ENCODE results near the gene CHPT1. TPM values are rescaled to one million over a fixed set of nuclear protein-coding genes. Genes with fewer than 3 reads are reported as not detected.
"Not testable (repeated sequence)": the region's sequence is repeated elsewhere in the genome, so short reads cannot be mapped to it uniquely, and the experiment has no call there.

CHPT1 gene
- 10 to 100 TPM; 21.5 to 22.8 TPM for total RNA-seq

DNA sequence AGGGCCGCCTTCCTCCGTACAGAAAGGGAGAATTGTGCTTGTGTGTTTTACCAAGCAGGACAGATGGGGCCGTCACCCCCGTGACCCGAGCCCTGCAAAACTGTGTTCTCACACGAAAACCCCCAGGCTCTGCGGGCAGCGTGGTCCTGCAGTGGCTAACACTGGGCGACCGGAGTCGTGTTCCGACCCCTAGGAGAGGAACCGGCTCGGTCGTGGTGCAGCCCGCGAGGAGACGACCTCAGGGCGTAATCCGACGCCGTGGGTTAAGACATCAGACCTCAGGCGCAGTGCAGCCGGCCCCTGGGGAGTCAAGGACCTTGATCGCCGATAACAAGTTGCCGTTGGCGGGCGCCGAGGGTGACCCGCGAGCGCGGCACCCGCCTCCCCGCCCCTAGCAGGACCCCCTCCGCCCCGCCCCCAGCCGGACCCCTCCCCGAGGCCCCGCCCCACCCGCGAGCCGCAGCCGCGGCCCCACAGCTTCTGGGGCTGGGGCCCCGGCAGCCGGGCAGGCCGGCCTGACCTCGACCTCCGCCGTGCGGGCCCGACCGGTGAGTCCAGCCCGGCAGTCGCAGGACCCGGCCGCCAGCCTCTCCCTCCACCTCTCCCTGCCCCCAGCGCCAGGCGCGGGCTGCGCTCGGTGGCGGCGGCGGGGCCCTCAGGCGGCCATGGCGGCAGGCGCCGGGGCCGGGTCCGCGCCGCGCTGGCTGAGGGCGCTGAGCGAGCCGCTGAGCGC, at the start of gene CHPT1:
Gene CHPT1 (plus strand): TSS at position 444 of the 733 bp plus-strand sequence. CDS start 222 bp downstream, at position 666.
- Mint-ChIP-seq H3K4me1 (peaks cover 39% of the 10 kb centered on the region), H3K36me3 (peaks cover 2% of the 10 kb centered on the region), H3K27ac (peak within 1 kb of the TSS; percentile 85), H3K27me3 (no peaks in the 10 kb centered on the region), H3K9me3 (no peaks in the 10 kb centered on the region), H3K4me3 (peak within 1 kb of the TSS; percentile 89)
- peak; percentile 70 for DNase-seq

DNA sequence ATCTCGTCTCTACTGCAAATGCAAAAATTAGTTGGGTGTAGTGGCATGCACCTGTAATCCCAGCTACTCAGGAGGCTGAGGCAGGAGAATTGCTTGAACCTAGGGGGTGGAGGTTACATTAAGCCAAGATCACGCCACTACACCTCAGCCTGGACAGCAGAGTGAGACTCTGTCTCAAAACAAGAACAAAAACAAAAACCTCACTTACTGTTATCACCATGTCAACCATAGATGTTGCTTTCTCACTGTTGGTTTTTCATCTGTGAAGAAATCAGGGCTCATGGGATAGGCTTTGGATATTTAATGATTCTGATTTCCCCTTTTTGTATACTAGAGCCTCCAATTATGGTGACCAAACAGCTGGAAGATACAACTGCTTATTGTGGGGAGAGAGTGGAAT, 49.7 kb upstream of the CHPT1 start:
- Mint-ChIP-seq H3K9me3 (no peaks in the 10 kb centered on the region), H3K4me1 (no peaks in the 10 kb centered on the region), H3K36me3 (no peaks in the 10 kb centered on the region), H3K4me3 (no peak overlapping the region), H3K27me3 (peaks cover 17% of the 10 kb centered on the region), H3K27ac (no peak overlapping the region)
- no peak for DNase-seq

DNA sequence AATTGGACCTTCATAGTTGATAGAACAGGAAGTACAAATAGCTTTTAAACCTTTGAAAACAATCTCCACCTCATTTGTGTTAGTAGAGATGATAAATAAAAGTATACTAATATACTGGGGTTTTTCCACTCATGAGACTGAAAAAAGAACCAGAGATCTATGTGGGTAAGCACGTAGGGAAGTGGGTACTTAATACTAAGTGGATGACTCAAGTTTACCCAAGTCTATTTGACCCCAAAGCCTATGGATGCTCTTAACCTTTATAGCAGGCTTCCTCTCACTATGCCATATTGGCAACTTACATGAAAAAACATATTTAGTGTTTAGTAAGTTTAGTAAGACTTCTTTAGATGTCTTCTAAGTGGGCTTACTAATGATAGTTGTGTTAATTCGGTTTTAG, 49.2 kb upstream of the CHPT1 start:
- no peaks in the 10 kb centered on the region for H3K4me1 Mint-ChIP-seq
- no peak overlapping the region for H3K27ac Mint-ChIP-seq
- no peaks in the 10 kb centered on the region for H3K9me3 Mint-ChIP-seq
- H3K27me3 Mint-ChIP-seq: peaks cover 16% of the 10 kb centered on the region
- no peak overlapping the region for H3K4me3 Mint-ChIP-seq
- no peaks in the 10 kb centered on the region for H3K36me3 Mint-ChIP-seq
- DNase-seq: no peak

DNA sequence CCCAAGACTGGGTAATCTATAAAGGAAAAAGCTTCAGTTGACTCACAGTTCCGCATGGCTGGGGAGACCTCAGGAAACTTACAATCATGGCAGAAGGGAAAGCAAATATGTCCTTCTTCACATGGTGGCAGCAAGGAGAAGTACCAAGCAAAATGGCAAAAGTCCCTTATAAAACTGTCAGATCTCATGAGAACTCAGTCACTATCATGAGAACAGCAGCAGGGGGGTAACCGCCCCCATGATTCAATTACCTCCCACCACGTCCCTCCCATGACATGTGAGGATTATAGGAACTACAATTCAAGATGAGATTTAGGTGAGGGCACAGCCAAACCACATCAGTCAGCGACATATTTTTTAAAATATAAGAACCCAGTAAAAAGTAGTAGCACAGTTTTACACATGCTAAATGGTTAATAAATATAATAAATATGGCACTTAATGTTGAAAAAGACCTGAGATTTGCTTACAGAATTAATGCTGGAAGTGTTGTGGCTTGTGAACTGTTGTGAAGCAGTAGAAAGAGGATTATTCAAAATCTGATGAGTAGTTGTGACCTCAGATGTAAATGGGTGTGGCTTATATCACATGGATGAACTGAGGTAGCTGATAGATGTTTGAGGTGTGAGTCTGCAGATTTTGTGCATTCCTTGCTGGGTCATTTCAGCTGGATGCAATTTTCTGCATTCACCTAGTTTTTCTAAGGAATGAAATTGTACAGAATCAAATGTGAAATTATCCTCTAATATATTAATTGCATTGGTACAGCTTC, 46.9 kb upstream of the CHPT1 start:
- no peak for DNase-seq
- H3K4me3 Mint-ChIP-seq: no peak overlapping the region
- H3K27me3 Mint-ChIP-seq: peaks cover 11% of the 10 kb centered on the region
- H3K27ac Mint-ChIP-seq: no peak overlapping the region
- H3K4me1 Mint-ChIP-seq: no peaks in the 10 kb centered on the region
- H3K36me3 Mint-ChIP-seq: no peaks in the 10 kb centered on the region
- no peaks in the 10 kb centered on the region for H3K9me3 Mint-ChIP-seq

DNA sequence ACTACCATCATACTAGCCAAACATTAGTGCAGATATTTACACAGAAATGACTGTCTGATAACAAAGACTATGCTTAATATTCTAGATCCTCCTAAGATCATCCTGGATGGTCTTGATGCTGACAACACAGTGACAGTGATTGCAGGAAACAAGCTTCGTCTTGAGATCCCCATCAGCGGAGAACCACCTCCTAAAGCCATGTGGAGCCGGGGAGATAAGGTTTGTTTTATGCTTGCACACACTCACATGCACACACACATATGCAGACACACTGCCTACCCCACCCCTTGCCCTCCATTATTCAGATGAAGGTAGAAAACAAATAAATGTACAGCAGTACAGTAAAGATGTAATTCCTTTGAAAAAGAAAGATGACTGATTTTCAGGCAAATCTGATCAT, 44.4 kb upstream of the CHPT1 start:
- no peaks in the 10 kb centered on the region for H3K9me3 Mint-ChIP-seq
- no peaks in the 10 kb centered on the region for H3K4me1 Mint-ChIP-seq
- H3K27me3 Mint-ChIP-seq: peaks cover 11% of the 10 kb centered on the region
- no peak overlapping the region for H3K27ac Mint-ChIP-seq
- no peak overlapping the region for H3K4me3 Mint-ChIP-seq
- no peak for DNase-seq
- H3K36me3 Mint-ChIP-seq: no peaks in the 10 kb centered on the region

DNA sequence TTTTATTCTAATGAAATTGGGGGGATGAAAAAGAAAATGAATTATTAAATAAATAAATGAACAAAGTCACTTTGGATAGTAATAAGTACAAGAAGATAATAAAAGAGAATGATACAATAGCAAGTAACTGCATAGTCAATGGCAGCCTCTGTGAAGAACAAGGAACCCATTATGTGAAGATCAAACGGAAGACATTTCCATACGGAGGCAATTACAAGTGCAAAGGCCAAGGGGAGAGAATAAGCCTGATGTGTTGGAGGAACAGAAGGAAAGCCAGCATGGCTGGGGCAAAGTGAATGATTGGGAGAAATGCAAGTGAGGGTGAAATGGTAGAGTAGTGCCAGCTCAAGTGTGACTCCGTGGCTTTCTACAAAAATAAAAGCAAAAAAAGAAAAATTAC, 43.9 kb upstream of the CHPT1 start:
- H3K4me1 Mint-ChIP-seq: no peaks in the 10 kb centered on the region

DNA sequence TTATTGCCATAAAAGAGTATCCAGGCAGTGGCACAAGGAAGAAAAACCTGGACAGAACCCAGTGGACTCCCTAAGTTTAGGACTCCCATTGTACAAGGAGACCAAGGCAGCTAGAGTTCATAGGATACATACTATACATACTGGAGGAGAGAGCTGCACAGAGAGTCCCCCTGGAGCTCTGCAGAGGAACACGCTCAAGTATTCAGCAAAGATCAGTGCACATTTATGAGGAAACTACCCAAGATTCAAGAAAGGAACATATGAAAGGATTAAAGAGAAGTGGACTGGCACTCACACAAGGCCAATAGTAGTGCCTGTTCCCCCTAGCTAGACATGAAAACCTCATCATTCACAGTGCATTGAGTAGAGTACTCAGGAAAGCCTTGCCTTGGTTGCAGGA, 43.0 kb upstream of the CHPT1 start:
- Mint-ChIP-seq H3K36me3 (no peaks in the 10 kb centered on the region), H3K9me3 (no peaks in the 10 kb centered on the region), H3K4me3 (no peak overlapping the region), H3K27me3 (peaks cover 11% of the 10 kb centered on the region), H3K27ac (no peak overlapping the region), H3K4me1 (no peaks in the 10 kb centered on the region)
- DNase-seq: no peak

More for the DNA sequence above, 43.9 kb upstream of the CHPT1 start:
- Mint-ChIP-seq H3K4me3 (no peak overlapping the region), H3K27me3 (peaks cover 11% of the 10 kb centered on the region), H3K9me3 (no peaks in the 10 kb centered on the region), H3K36me3 (no peaks in the 10 kb centered on the region), H3K27ac (no peak overlapping the region)
- no peak for DNase-seq

DNA sequence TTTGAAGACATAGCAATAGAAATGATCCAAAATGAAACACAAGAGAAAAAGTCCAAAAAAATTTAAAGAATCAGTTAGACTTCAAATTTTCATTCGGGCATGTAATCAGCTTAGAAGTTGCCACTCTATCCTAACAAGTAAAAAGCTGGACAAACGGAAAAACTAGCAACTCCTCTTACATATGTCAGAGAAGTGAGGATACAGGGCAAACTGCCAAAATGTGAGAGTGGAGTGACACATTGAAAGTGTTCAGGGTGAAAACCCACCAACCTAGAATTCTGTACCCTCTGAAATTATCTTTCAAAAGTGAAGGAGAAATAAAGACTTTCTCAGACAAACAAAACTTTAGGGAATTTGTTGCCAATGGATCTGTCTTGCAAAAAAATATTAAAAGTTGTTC, 42.0 kb upstream of the CHPT1 start:
- H3K27me3 Mint-ChIP-seq: peaks cover 11% of the 10 kb centered on the region
- H3K36me3 Mint-ChIP-seq: no peaks in the 10 kb centered on the region
- no peak overlapping the region for H3K4me3 Mint-ChIP-seq
- no peaks in the 10 kb centered on the region for H3K4me1 Mint-ChIP-seq
- DNase-seq: no peak
- no peak overlapping the region for H3K27ac Mint-ChIP-seq
- H3K9me3 Mint-ChIP-seq: peaks cover 7% of the 10 kb centered on the region

DNA sequence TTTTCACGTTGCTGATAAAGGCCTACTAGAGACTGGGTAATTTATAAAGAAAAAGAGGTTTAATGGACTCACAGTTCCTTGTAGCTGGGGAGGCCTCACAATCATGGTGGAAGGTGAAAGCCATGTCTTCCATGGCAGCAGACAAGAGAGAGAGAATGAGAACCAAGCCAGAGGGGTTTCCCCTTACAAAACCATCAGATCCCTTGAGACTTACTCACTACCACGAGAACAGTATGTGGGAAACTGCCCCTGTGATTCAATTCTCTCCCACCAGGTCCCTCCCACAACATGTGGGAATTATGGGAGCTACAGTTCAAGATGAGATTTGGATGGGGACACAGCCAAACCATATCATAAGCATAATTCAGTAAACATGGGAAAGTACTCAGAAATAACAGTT, 36.8 kb upstream of the CHPT1 start:
- not testable (repeated sequence) for H3K4me1 Mint-ChIP-seq, H3K27me3 Mint-ChIP-seq, H3K27ac Mint-ChIP-seq, H3K4me3 Mint-ChIP-seq, H3K9me3 Mint-ChIP-seq, DNase-seq, H3K36me3 Mint-ChIP-seq

DNA sequence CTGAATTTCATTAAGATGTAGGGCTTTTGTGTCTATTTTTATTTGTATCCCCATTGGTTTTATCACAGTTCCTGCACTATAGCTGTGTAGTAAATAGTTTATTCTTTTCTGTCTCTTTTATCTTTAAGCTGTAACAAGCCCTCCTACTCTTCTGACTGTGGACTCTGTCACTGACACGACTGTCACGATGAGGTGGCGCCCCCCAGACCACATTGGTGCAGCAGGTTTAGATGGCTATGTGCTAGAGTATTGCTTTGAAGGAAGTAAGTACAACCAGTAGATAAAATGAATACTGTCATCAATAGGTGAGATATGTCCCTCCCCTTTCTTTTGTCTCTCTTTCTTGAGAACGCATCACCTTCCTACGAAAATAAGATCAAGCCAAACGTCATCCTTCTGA, 34.1 kb upstream of the CHPT1 start:
- Mint-ChIP-seq H3K27me3 (peaks cover 6% of the 10 kb centered on the region), H3K4me1 (peaks cover 4% of the 10 kb centered on the region), H3K36me3 (no peaks in the 10 kb centered on the region)

DNA sequence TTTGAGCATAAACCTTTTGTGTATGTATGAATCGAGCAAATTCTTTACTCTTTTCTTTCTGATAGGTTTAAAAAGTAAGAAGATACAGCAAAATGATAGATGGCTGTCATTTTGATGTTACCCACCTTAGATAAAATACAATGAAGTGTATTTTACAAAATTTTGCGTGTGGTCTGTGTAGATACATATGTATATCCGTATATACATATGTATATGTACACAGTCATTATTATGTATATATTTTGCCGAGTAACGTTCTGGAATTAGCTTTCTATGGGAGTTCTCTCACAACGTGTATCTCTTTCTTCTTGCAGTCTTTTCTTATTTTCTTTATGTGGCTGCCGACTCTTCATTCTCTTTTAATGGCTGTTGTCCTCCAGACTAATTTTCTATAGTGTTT, 32.4 kb upstream of the CHPT1 start:
- no peaks in the 10 kb centered on the region for H3K36me3 Mint-ChIP-seq
- H3K27me3 Mint-ChIP-seq: peaks cover 6% of the 10 kb centered on the region
- no peak for DNase-seq
- no peak overlapping the region for H3K4me3 Mint-ChIP-seq
- H3K4me1 Mint-ChIP-seq: peaks cover 4% of the 10 kb centered on the region
- H3K9me3 Mint-ChIP-seq: peaks cover 6% of the 10 kb centered on the region
- no peak overlapping the region for H3K27ac Mint-ChIP-seq

More for the DNA sequence above, 34.1 kb upstream of the CHPT1 start:
- no peak for DNase-seq
- H3K27ac Mint-ChIP-seq: no peak overlapping the region
- no peak overlapping the region for H3K4me3 Mint-ChIP-seq
- H3K9me3 Mint-ChIP-seq: peaks cover 9% of the 10 kb centered on the region

DNA sequence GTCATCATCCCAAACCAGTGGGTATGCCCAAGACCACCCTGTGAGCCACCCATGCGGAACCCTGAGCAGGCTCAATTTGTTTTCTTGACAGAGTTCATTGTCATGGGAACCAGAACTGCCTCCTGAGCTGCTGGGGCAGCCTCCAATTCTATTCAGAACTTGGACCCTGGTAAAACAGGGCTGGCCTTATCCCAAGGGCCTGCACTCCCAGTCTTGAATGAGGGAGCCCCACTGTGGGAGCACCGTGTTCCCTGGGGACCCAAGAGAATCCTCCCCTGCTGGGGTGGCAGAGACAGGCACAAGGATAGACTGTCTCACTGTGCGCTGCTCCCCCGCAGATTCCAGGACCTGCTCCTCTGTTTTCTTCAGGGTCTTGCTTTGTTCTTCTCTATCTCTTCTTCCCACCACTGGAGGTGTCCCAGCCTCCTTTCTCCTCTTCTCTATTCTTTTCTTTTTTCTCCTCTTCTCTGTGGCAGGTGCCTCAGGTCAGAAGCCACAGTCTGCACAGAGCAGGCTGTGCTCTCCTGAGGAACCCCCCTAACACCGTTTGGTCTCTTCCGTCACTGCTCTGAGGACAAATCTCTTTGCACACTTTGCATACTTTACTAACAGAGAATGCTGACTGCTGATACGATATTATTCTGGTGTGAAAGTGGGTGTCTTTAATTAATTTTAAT, 31.2 kb upstream of the CHPT1 start:
- Mint-ChIP-seq H3K36me3 (no peaks in the 10 kb centered on the region), H3K9me3 (no peaks in the 10 kb centered on the region), H3K4me1 (peaks cover 7% of the 10 kb centered on the region), H3K4me3 (no peak overlapping the region), H3K27me3 (peaks cover 6% of the 10 kb centered on the region), H3K27ac (no peak overlapping the region)
- DNase-seq: no peak

DNA sequence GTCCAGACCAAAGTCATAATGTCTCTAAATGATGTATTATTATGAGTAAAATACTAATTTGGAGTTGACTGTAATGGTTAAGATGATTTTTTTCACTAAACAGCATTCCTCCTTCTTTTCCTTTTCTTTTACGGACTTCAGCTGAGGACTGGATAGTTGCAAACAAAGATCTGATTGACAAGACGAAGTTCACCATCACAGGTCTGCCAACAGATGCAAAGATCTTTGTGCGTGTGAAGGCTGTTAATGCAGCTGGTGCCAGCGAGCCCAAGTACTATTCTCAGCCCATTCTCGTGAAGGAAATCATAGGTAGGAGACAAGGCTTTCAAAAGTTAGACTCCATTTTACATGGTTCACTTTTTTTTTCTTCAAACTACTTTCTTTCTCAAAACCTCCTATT, 29.8 kb upstream of the CHPT1 start:
- no peak for DNase-seq
- Mint-ChIP-seq H3K4me3 (no peak overlapping the region), H3K9me3 (no peaks in the 10 kb centered on the region), H3K4me1 (peaks cover 13% of the 10 kb centered on the region), H3K36me3 (no peaks in the 10 kb centered on the region), H3K27ac (no peak overlapping the region), H3K27me3 (peaks cover 6% of the 10 kb centered on the region)

DNA sequence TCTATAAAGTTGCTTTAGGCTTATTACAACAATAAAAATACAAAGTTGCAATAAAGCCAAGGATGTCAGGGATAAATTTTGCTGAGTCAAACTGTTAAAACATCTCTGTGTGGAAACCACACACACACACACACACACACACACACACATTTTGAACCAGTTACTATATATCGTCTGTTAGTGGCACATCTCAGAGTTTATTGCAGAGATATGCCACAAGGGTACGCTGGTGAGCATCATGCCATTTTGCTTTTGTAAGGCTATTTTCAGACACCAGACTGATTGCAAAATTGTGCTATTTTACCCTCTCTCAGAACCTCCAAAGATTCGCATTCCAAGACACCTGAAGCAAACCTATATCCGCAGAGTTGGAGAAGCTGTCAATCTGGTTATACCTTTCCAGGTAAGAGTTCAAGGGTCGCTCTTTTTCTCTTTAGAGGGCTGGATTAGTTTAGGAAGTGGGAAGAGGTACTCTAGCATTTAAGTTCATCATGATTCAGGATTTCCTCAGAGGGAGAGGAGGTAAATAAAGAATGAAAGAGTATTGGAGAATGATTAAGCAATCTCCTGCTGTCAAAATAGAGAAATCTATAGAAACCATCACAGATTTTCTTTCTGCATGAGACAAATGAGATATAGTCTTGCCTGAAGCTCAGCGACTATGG, 27.3 kb upstream of the CHPT1 start:
- Mint-ChIP-seq H3K27ac (no peak overlapping the region), H3K4me3 (no peak overlapping the region), H3K9me3 (no peaks in the 10 kb centered on the region), H3K4me1 (peaks cover 13% of the 10 kb centered on the region), H3K36me3 (no peaks in the 10 kb centered on the region), H3K27me3 (peaks cover 6% of the 10 kb centered on the region)
- peak; percentile 30 for DNase-seq

All from activated naive CD8-positive, alpha-beta T cell treated with anti-CD3 and anti-CD28 coated beads for 36 hours (primary cell).